B cell (primary cell): ENCODE data around the gene PRPF31. TPM values are rescaled to one million over a fixed set of nuclear protein-coding genes. Genes with fewer than 3 reads are reported as not detected.

Source experiments
- ATAC-seq: fragments of 200-7000 bp; cut with Tn5 transposase; one replicate; pipeline ENCODE4 v1.10.0; 2021; ENCODE audit warnings: low read depth, mild to moderate bottlenecking, moderate number of reproducible peaks, moderate library complexity
- CTCF ChIA-PET: fragments of 350-600 bp; sonication (Branson Sonifier 250); formaldehyde crosslinking; loops from one replicate; lab custom pipeline; 2021; ENCODE audit warnings: antibody characterized with exemption, inconsistent platforms; lab: Charles Lee
- POLR2A ChIA-PET: fragments of 350-600 bp; sonication (Branson Sonifier 250); formaldehyde crosslinking; loops from one replicate; lab custom pipeline; 2021; ENCODE audit warnings: antibody characterized with exemption; lab: Charles Lee
- DNase-seq: peaks from one replicate; pipeline ENCODE4 v3.0.0; 2013
- H2AFZ ChIP-seq: 2 replicates; pipeline ENCODE4 v1.6.1; 2012; ENCODE audit warnings: mild to moderate bottlenecking, low read depth, low read length; ENCODE audit not compliant: insufficient read depth, poor library complexity, severe bottlenecking
- H3K27ac ChIP-seq, 2 donors: 1 replicate in 1 of 2; 2 replicates in 1 of 2; pipeline ENCODE4 v1.5.1; 2012 to 2013; ENCODE audit warnings: low read length in 2 of 2, mild to moderate bottlenecking in 2 of 2, moderate library complexity in 1 of 2
- H3K27me3 ChIP-seq, 4 experiments: fragments of 200-600 bp in 1 of 4; sonication (generic) in 1 of 4; replicated peaks in 1 of 4; 1 replicate in 2 of 4; 2 replicates in 2 of 4; pipeline versions ENCODE4 v1.6.1 to v1.7.0; 2013 to 2016; ENCODE audit warnings: low read length in 3 of 4, mild to moderate bottlenecking in 2 of 4, mixed read lengths in 1 of 4, moderate library complexity in 1 of 4; ENCODE audit not compliant: insufficient read depth in 4 of 4, control insufficient read depth in 3 of 4; ENCODE audit errors: control extremely low read depth in 1 of 4
- H3K36me3 ChIP-seq, 2 experiments: replicated peaks in 1 of 2; 1 replicate in 1 of 2; 2 replicates in 1 of 2; pipeline versions ENCODE4 v1.6.1 to v1.7.1; 2013; ENCODE audit warnings: low read length in 1 of 2; ENCODE audit not compliant: insufficient read depth in 2 of 2, control insufficient read depth in 1 of 2; ENCODE audit errors: control extremely low read depth in 1 of 2, extremely low read depth in 1 of 2
- H3K4me1 ChIP-seq, 2 donors: fragments of 200-600 bp in 1 of 2; sonication (generic) in 1 of 2; 1 replicate in 1 of 2; 2 replicates in 1 of 2; pipeline versions ENCODE4 v1.5.1 to v1.6.1; 2013 to 2017; ENCODE audit warnings: low read length in 2 of 2; ENCODE audit not compliant: control insufficient read depth in 2 of 2, insufficient read depth in 2 of 2
- H3K4me2 ChIP-seq: replicated peaks from 2 replicates; pipeline ENCODE3; 2012; ENCODE audit warnings: mild to moderate bottlenecking, low read depth, low read length; ENCODE audit not compliant: poor library complexity, severe bottlenecking
- H3K4me3 ChIP-seq, 5 experiments: fragments of 200-600 bp in 1 of 5; sonication (generic) in 1 of 5; 1 replicate in 3 of 5; 2 replicates in 2 of 5; pipeline versions ENCODE4 v1.5.1 to v1.7.0; 2011 to 2016; ENCODE audit warnings: low read length in 4 of 5, mild to moderate bottlenecking in 4 of 5, low read depth in 2 of 5, control low read depth in 1 of 5, moderate library complexity in 1 of 5; ENCODE audit not compliant: insufficient read depth in 1 of 5; ENCODE audit errors: control extremely low read depth in 1 of 5, extremely low read depth in 1 of 5
- H3K79me2 ChIP-seq: fragments of 200-600 bp; sonication (generic); one replicate; pipeline ENCODE4 v1.6.0; 2016; ENCODE audit warnings: low read length; ENCODE audit not compliant: control insufficient read depth, insufficient read depth
- H3K9ac ChIP-seq: fragments of 200-600 bp; sonication (generic); 2 replicates; pipeline ENCODE4 v1.6.1; 2017; ENCODE audit warnings: mild to moderate bottlenecking, low read length, moderate library complexity
- H3K9me3 ChIP-seq, 3 donors: one replicate each; pipeline versions ENCODE4 v1.6.1 to v1.7.1; 2013; ENCODE audit warnings: low read length in 2 of 3; ENCODE audit not compliant: control insufficient read depth in 2 of 3, insufficient read depth in 1 of 3; ENCODE audit errors: control extremely low read depth in 1 of 3
- H4K20me1 ChIP-seq: 2 replicates; pipeline ENCODE4 v1.6.0; 2012; ENCODE audit warnings: mild to moderate bottlenecking, low read length; ENCODE audit not compliant: insufficient read depth, control insufficient read depth, poor library complexity, severe bottlenecking
- H3K27ac Mint-ChIP-seq: one replicate; pipeline ENCODE4 v1.8.0; 2021; ENCODE audit warnings: mixed read lengths
- H3K27me3 Mint-ChIP-seq: one replicate; pipeline ENCODE4 v1.8.0; 2021; ENCODE audit warnings: mixed read lengths
- H3K4me1 Mint-ChIP-seq: one replicate; pipeline ENCODE4 v1.8.0; 2021; ENCODE audit warnings: mixed read lengths
- H3K4me3 Mint-ChIP-seq: one replicate; pipeline ENCODE4 v1.8.0; 2021; ENCODE audit warnings: mixed read lengths
- H3K9me3 Mint-ChIP-seq: one replicate; pipeline ENCODE4 v1.8.0; 2022; ENCODE audit warnings: mixed read lengths; ENCODE audit not compliant: insufficient read depth
- EZH2 ChIP-seq: IDR thresholded peaks from 2 replicates; pipeline ENCODE4 v1.6.1; 2012; ENCODE audit warnings: borderline replicate concordance, low read depth, mild to moderate bottlenecking, moderate library complexity, low read length; ENCODE audit not compliant: insufficient read depth, poor library complexity, severe bottlenecking
- WGBS: methylation state at CpG from one replicate; pipeline ENCODE4 v1.1.5; 2013; ENCODE audit warnings: missing lambda C conversion rate; ENCODE audit not compliant: insufficient coverage; 5-methylcytosine and 5-hydroxymethylcytosine counted together
- intact Hi-C: fragments of 100-400 bp; cut with micrococcal nuclease; formaldehyde crosslinking; loops from one replicate; pipeline ENCODE4 v1.10.0; 2022
- polyA plus RNA-seq: library from polyadenylated mRNA; depleted of rRNA; stranded (reverse); fragments of >200 nt; gene quantifications from 2 replicates; pipeline ENCODE4 v1.2.3, GENCODE V29; 2012
- total RNA-seq, 2 donors: library from RNA; stranded (reverse); fragments of 120-200 nt in 1 of 2; gene quantifications; 1 replicate in 1 of 2; 2 replicates in 1 of 2; pipeline versions ENCODE4 v1.2.3 to v1.2.4, GENCODE V29; 2013 to 2022
- TF ChIP-seq, protein P1 (sequence below): fragments of 200-600 bp; IDR thresholded peaks from one replicate; pipeline ENCODE4 v1.8.0; 2022; ENCODE audit warnings: antibody characterized with exemption, mild to moderate bottlenecking

PRPF31 gene
- total and polyA plus RNA-seq, 2 donors (not counting 1 experiment from before 2014, with no cell fraction given) = 61.2 to 66.2 TPM

DNA sequence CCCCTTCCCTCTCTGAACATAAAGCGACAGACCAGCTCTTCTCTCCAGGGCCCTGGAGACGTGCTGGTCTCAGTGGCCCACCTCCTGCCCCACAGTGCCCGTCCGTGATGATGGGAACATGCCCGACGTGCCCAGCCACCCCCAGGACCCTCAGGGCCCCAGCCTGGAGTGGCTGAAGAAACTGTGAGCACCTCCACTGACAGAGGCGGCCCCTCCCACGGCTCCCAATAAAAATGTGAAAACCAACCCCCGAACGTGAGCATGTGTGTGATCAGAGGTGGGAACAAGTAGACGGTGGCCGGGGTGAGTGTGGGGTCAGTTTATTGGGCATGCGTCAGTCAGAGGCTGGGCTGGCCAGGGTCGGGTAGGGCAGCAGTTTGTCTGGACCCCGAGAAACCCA, 8.8 kb upstream of the PRPF31 start:
- WGBS = 93% methylated on average over 12 of the region's 15 CpGs
- CTCF ChIA-PET = interaction anchor here (0.6 kb wide), 1 partner anchor 234 kb away, joined by 3 read pairs; no protein-coding TSS in a partner anchor
- Histone ChIP-seq H4K20me1 (peaks cover 9% of the 10 kb centered on the region), H3K36me3 (peaks cover 2 to 34% of the 10 kb centered on the region in 2 experiments), H3K4me1 (peaks cover 6 to 13% of the 10 kb centered on the region in 2 donors), H2AFZ (no peak overlapping the region), H3K4me2 (no peak overlapping the region), H3K27me3 (no peaks in the 10 kb centered on the region), H3K9ac (no peak overlapping the region), H3K79me2 (peaks cover 57% of the 10 kb centered on the region), H3K9me3 (peaks cover 0 to 4% (median 0%) of the 10 kb centered on the region in 3 donors), H3K27ac (no peak overlapping the region), H3K4me3 (no peak overlapping the region)
- no peaks in the 10 kb centered on the region for H3K9me3 Mint-ChIP-seq
- DNase-seq (no peak), ATAC-seq (no peak)
- H3K27me3 Mint-ChIP-seq = no peaks in the 10 kb centered on the region
- H3K4me1 Mint-ChIP-seq = peaks cover 22% of the 10 kb centered on the region
- POLR2A ChIA-PET = no interaction called here
- intact Hi-C loops = no loop called here
- TF ChIP-seq, protein P1, sequence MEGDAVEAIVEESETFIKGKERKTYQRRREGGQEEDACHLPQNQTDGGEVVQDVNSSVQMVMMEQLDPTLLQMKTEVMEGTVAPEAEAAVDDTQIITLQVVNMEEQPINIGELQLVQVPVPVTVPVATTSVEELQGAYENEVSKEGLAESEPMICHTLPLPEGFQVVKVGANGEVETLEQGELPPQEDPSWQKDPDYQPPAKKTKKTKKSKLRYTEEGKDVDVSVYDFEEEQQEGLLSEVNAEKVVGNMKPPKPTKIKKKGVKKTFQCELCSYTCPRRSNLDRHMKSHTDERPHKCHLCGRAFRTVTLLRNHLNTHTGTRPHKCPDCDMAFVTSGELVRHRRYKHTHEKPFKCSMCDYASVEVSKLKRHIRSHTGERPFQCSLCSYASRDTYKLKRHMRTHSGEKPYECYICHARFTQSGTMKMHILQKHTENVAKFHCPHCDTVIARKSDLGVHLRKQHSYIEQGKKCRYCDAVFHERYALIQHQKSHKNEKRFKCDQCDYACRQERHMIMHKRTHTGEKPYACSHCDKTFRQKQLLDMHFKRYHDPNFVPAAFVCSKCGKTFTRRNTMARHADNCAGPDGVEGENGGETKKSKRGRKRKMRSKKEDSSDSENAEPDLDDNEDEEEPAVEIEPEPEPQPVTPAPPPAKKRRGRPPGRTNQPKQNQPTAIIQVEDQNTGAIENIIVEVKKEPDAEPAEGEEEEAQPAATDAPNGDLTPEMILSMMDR = no peak
- no peak for TF ChIP-seq EZH2
- H3K27ac Mint-ChIP-seq = no peak overlapping the region
- no peak overlapping the region for H3K4me3 Mint-ChIP-seq

DNA sequence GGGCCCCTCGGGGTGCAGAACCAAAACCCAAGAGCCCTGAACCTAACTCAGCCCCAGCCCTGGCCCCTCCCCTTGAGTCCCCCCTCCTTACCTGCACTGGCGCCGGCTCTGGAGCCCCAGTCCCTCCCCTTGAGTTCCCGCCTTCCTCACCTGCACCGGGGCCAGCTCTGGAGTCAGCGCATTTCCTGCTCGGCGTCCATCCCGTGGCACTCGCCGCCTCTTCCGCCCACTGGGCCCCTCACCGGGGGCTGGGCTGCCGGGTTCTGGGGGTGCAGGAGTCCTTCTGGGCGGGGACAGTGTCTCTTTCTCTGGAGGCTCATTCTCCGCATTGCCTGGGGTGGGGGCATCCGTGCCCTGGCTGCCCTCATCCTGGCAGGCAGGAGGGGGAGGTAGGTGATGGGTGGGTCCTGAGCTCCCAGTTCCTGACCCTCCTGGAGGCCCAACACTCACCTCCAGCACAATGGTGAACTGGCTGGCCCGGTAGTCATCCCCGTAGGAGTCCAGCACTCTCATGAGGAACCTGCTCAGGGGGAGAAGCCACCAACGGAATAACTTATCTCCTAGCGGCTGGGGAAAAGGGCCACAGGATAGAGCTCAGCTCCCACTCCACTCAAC, 7.6 kb upstream of the PRPF31 start:
- Mint-ChIP-seq H3K4me3 (no peak overlapping the region), H3K9me3 (no peaks in the 10 kb centered on the region), H3K4me1 (peaks cover 15% of the 10 kb centered on the region), H3K27ac (no peak overlapping the region), H3K27me3 (no peaks in the 10 kb centered on the region)
- no peaks in the 10 kb centered on the region for H3K27me3 ChIP-seq
- peaks cover 56% of the 10 kb centered on the region for H3K79me2 ChIP-seq
- WGBS = 93% methylated on average over 19 of the region's 21 CpGs
- H4K20me1 ChIP-seq = peaks cover 9% of the 10 kb centered on the region
- DNase-seq (no peak), ATAC-seq (no peak)
- peaks cover 2 to 34% of the 10 kb centered on the region in 2 experiments for H3K36me3 ChIP-seq
- TF ChIP-seq, protein P1 = no peak
- no peak for TF ChIP-seq EZH2
- H3K9me3 ChIP-seq = no peaks in the 10 kb centered on the region
- intact Hi-C loops = no loop called here
- no peak overlapping the region for H3K27ac ChIP-seq
- ChIA-PET CTCF (interaction anchor here (1.7 kb wide), 1 partner anchor 12 kb away, joined by 4 read pairs; no protein-coding TSS in a partner anchor), POLR2A (no interaction called here)
- H3K9ac ChIP-seq = no peak overlapping the region
- no peak overlapping the region for H3K4me2 ChIP-seq
- no peak overlapping the region for H3K4me3 ChIP-seq
- no peak overlapping the region for H2AFZ ChIP-seq
- peaks cover 6 to 8% of the 10 kb centered on the region in 2 donors for H3K4me1 ChIP-seq
